ENCODE results near the gene CYS1. TPM values are rescaled to one million over a fixed set of nuclear protein-coding genes. Genes with fewer than 3 reads are reported as not detected.

CYS1 gene
- total and polyA plus RNA-seq, 2 of the 13 experiments (the other 11 are each of a cell fraction or from before 2014, with no cell fraction given): 0.04 TPM; not detected in 1

- TF ChIP-seq HNF1B (CRISPR knock-in tag; IDR thresholded peaks at IDR 0.05): peak; percentile 16; the same call in 1 of the 2 replicates
- TF ChIP-seq ZNF724P (CRISPR knock-in tag; IDR thresholded peaks at IDR 0.05; ENCODE audit: borderline replicate concordance): no peak
- TF ChIP-seq ZSCAN5A (CRISPR knock-in tag; IDR thresholded peaks at IDR 0.05; ENCODE audit: borderline replicate concordance): no peak
- no peak for TF ChIP-seq XRCC5 (optimal IDR thresholded peaks at IDR 0.05; ENCODE audit: low read length)
- no peak for TF ChIP-seq DR1 (CRISPR knock-in tag; IDR thresholded peaks at IDR 0.05)
- no peak for TF ChIP-seq ZNF343 (CRISPR knock-in tag; IDR thresholded peaks at IDR 0.05)
- TF ChIP-seq ZNF317 (CRISPR knock-in tag; IDR thresholded peaks at IDR 0.05): no peak
- no peak for TF ChIP-seq ZNF784 (CRISPR knock-in tag; IDR thresholded peaks at IDR 0.05; ENCODE audit: borderline replicate concordance)
- no peak for TF ChIP-seq SUZ12 (IDR thresholded peaks at IDR 0.05; ENCODE audit: low read depth, low read length)
- no peak for TF ChIP-seq ZNF790 (CRISPR knock-in tag; IDR thresholded peaks at IDR 0.05; ENCODE audit: borderline replicate concordance)
- TF ChIP-seq ZHX1 (CRISPR knock-in tag; IDR thresholded peaks at IDR 0.05; ENCODE audit: low read depth): no peak
- 0 out of 2 replicates have a peak, but pooled peaks have one; percentile 15 for TF ChIP-seq THAP11 (CRISPR knock-in tag; IDR thresholded peaks at IDR 0.05)
- TF ChIP-seq RORA (CRISPR knock-in tag; IDR thresholded peaks at IDR 0.05): no peak
- TF ChIP-seq ZSCAN25 (CRISPR knock-in tag; IDR thresholded peaks at IDR 0.05): no peak
- TF ChIP-seq ZNF10 (CRISPR knock-in tag; IDR thresholded peaks at IDR 0.05; ENCODE audit: borderline replicate concordance, low read depth): no peak
- TF ChIP-seq SOX5 (CRISPR knock-in tag; IDR thresholded peaks at IDR 0.05; ENCODE audit: borderline replicate concordance): no peak
- TF ChIP-seq AFF4 (CRISPR knock-in tag; IDR thresholded peaks at IDR 0.05): no peak
- TF ChIP-seq SP4 (CRISPR knock-in tag; IDR thresholded peaks at IDR 0.05): no peak
- TF ChIP-seq FOXA3 (CRISPR knock-in tag; IDR thresholded peaks at IDR 0.05): no peak
- TF ChIP-seq ZSCAN30 (CRISPR knock-in tag; IDR thresholded peaks at IDR 0.05): no peak
- no peak for TF ChIP-seq MAFF (IDR thresholded peaks at IDR 0.05; ENCODE audit: low read depth, low read length)
Observed at GRCh38 chr2:10030311-10030736, 49.9 kb downstream of the CYS1 start (continued).

All from HepG2 (cell line).